H1 (cell line): Measurements from ENCODE around the gene TXNDC16. TPM values are rescaled to one million over a fixed set of nuclear protein-coding genes. Genes with fewer than 3 reads are reported as not detected.
"Not testable (repeated sequence)": the region's sequence is repeated elsewhere in the genome, so short reads cannot be mapped to it uniquely, and the experiment has no call there.

Experiments
- CTCF ChIA-PET: fragments of 300-600 bp; sonication (Branson Sonifier 250); formaldehyde crosslinking; loops from one replicate; lab custom pipeline; 2021; ENCODE audit not compliant: partially characterized antibody; lab: Charles Lee
- POLR2A ChIA-PET: fragments of 300-600 bp; sonication (Branson Sonifier 250); formaldehyde crosslinking; loops from one replicate; lab custom pipeline; 2021; ENCODE audit warnings: inconsistent platforms; ENCODE audit not compliant: partially characterized antibody; lab: Charles Lee
- DNase-seq, 2 experiments: peaks; one replicate each; pipeline versions ENCODE4 v3.0.0 to v3.0.0-alpha.2; 2010 to 2022; ENCODE audit warnings: low spot score in 2 of 2, low read depth in 1 of 2, mixed read lengths in 1 of 2
- FAIRE-seq: peaks from 2 replicates; lab custom pipeline; 2011; peaks lifted over from hg19 to GRCh38; lab: Jason Lieb, UNC
- H2AFZ ChIP-seq: 2 replicates; pipeline ENCODE4 v1.8.1; 2012; ENCODE audit warnings: low read length, inconsistent platforms
- H2AK5ac ChIP-seq: 2 replicates; pipeline ENCODE4 v1.6.1; 2013; ENCODE audit warnings: low read depth, low read length
- H2BK120ac ChIP-seq: replicated peaks from 2 replicates; pipeline ENCODE3; 2013; ENCODE audit warnings: low read depth, low read length, inconsistent platforms
- H2BK12ac ChIP-seq: 2 replicates; pipeline ENCODE4 v1.6.1; 2013; ENCODE audit warnings: low read depth, low read length
- H2BK15ac ChIP-seq: 2 replicates; pipeline ENCODE4 v1.6.1; 2013; ENCODE audit warnings: low read length
- H2BK20ac ChIP-seq: 2 replicates; pipeline ENCODE4 v1.6.1; 2013; ENCODE audit warnings: low read length
- H2BK5ac ChIP-seq: 2 replicates; pipeline ENCODE4 v1.6.1; 2013; ENCODE audit warnings: low read depth, low read length
- H3K14ac ChIP-seq: 2 replicates; pipeline ENCODE4 v1.6.1; 2013; ENCODE audit warnings: inconsistent platforms; ENCODE audit not compliant: insufficient read length
- H3K18ac ChIP-seq: 2 replicates; pipeline ENCODE4 v1.6.1; 2013; ENCODE audit warnings: low read length; ENCODE audit errors: extremely low read depth
- H3K23ac ChIP-seq: 2 replicates; pipeline ENCODE4 v1.6.1; 2013; ENCODE audit warnings: inconsistent platforms; ENCODE audit not compliant: insufficient read length
- H3K23me2 ChIP-seq: 2 replicates; pipeline ENCODE4 v1.6.1; 2013; ENCODE audit warnings: low read depth, low read length
- H3K27ac ChIP-seq: 2 replicates; pipeline ENCODE4 v1.6.1; 2011; ENCODE audit warnings: low read depth, low read length, inconsistent platforms
- H3K27me3 ChIP-seq, 4 experiments: replicated peaks in 1 of 4; 1 replicate in 1 of 4; 2 replicates in 3 of 4; pipeline versions ENCODE4 v1.6.1 to v1.8.1; 2011 to 2013; ENCODE audit warnings: low read length in 3 of 4, mild to moderate bottlenecking in 3 of 4, inconsistent platforms in 2 of 4, mixed read lengths in 2 of 4, moderate library complexity in 1 of 4; ENCODE audit not compliant: control insufficient read depth in 3 of 4, insufficient read depth in 3 of 4; ENCODE audit errors: extremely low read depth in 1 of 4
- H3K36me3 ChIP-seq, 4 experiments: 2 replicates each; pipeline versions ENCODE4 v1.6.1 to v1.8.1; 2011 to 2013; ENCODE audit warnings: mild to moderate bottlenecking in 4 of 4, low read length in 3 of 4, moderate library complexity in 2 of 4, control low read depth in 1 of 4, inconsistent platforms in 1 of 4; ENCODE audit not compliant: insufficient read depth in 4 of 4, control insufficient read depth in 2 of 4
- H3K4ac ChIP-seq: replicated peaks from 2 replicates; pipeline ENCODE3; 2013; ENCODE audit warnings: low read length, low read depth, mixed read lengths, inconsistent platforms; ENCODE audit not compliant: insufficient read length
- H3K4me1 ChIP-seq, 4 experiments: replicated peaks in 1 of 4; 1 replicate in 1 of 4; 2 replicates in 3 of 4; pipeline versions ENCODE4 v1.6.1 to v1.8.1; 2011 to 2013; ENCODE audit warnings: low read length in 3 of 4, inconsistent platforms in 2 of 4, mixed read lengths in 1 of 4; ENCODE audit not compliant: insufficient read depth in 4 of 4, control insufficient read depth in 3 of 4
- H3K4me2 ChIP-seq, 2 experiments: 2 replicates each; pipeline versions ENCODE4 v1.6.1 to v1.8.1; 2011 to 2013; ENCODE audit warnings: low read depth in 2 of 2, low read length in 2 of 2, control low read depth in 1 of 2, inconsistent platforms in 1 of 2, mild to moderate bottlenecking in 1 of 2; ENCODE audit not compliant: insufficient read depth in 1 of 2
- H3K4me3 ChIP-seq, 4 experiments: fragments of 200-600, 300-600 bp in 1 of 4; sonication (generic), shearing (Covaris generic), sonication (Bioruptor Twin) in 1 of 4; 2 replicates each; pipeline versions ENCODE4 v1.5.1 to v1.8.1; 2011 to 2016; ENCODE audit warnings: low read length in 4 of 4, low read depth in 3 of 4, control low read depth in 2 of 4, inconsistent platforms in 2 of 4, mild to moderate bottlenecking in 2 of 4, mixed read lengths in 1 of 4, moderate library complexity in 1 of 4; ENCODE audit not compliant: insufficient read depth in 2 of 4; ENCODE audit errors: extremely low read depth in 1 of 4
- H3K56ac ChIP-seq: replicated peaks from 2 replicates; pipeline ENCODE3; 2013; ENCODE audit warnings: low read depth, mild to moderate bottlenecking, mixed read lengths, low read length, inconsistent platforms; ENCODE audit not compliant: insufficient read length
- H3K79me1 ChIP-seq: 2 replicates; pipeline ENCODE4 v1.6.1; 2013; ENCODE audit warnings: low read depth, low read length, control low read depth
- H3K79me2 ChIP-seq, 2 experiments: 2 replicates each; pipeline versions ENCODE4 v1.6.1 to v1.8.1; 2012 to 2013; ENCODE audit warnings: low read length in 2 of 2, mild to moderate bottlenecking in 2 of 2, inconsistent platforms in 1 of 2; ENCODE audit not compliant: insufficient read depth in 2 of 2, control insufficient read depth in 1 of 2
- H3K9ac ChIP-seq, 4 experiments: replicated peaks in 1 of 4; 1 replicate in 1 of 4; 2 replicates in 3 of 4; pipeline versions ENCODE4 v1.6.1 to v1.8.1; 2011 to 2013; ENCODE audit warnings: low read depth in 3 of 4, low read length in 3 of 4, control low read depth in 2 of 4, mild to moderate bottlenecking in 2 of 4, moderate library complexity in 2 of 4, inconsistent platforms in 1 of 4; ENCODE audit errors: extremely low read depth in 1 of 4
- H3K9me3 ChIP-seq, 2 experiments: 2 replicates each; pipeline versions ENCODE4 v1.6.1 to v1.8.1; 2012 to 2013; ENCODE audit warnings: mild to moderate bottlenecking in 2 of 2, moderate library complexity in 2 of 2, control low read depth in 1 of 2, inconsistent platforms in 1 of 2, low read depth in 1 of 2, low read length in 1 of 2, mixed read lengths in 1 of 2; ENCODE audit not compliant: insufficient read depth in 2 of 2
- H4K20me1 ChIP-seq, 2 experiments: replicated peaks in 1 of 2; 2 replicates each; pipeline versions ENCODE3 to v1.8.1; 2011 to 2013; ENCODE audit warnings: inconsistent platforms in 2 of 2, low read length in 2 of 2, mild to moderate bottlenecking in 1 of 2; ENCODE audit not compliant: insufficient read depth in 2 of 2, control insufficient read depth in 1 of 2
- H4K5ac ChIP-seq: 2 replicates; pipeline ENCODE4 v1.6.1; 2013; ENCODE audit warnings: low read length, low read depth, mixed read lengths, inconsistent platforms; ENCODE audit not compliant: insufficient read length
- H4K8ac ChIP-seq: 2 replicates; pipeline ENCODE4 v1.8.0; 2013; ENCODE audit warnings: mild to moderate bottlenecking, moderate library complexity, low read length, inconsistent platforms; ENCODE audit not compliant: insufficient read depth; ENCODE audit errors: extremely low read depth
- H4K91ac ChIP-seq: replicated peaks from 2 replicates; pipeline ENCODE3; 2013; ENCODE audit warnings: low read length, mixed read lengths, inconsistent platforms; ENCODE audit not compliant: insufficient read length
- CHD1 ChIP-seq: IDR thresholded peaks from 2 replicates; pipeline ENCODE4 v1.6.1; 2012; ENCODE audit warnings: low read depth, low read length, improper control_type of control experiment
- HDAC2 ChIP-seq, 2 experiments: fragments of 300-600 bp in 1 of 2; sonication (generic) in 1 of 2; IDR thresholded peaks; 2 replicates each; pipeline ENCODE4 v1.6.1; 2011 to 2012; ENCODE audit warnings: low read depth in 2 of 2, low read length in 2 of 2, mild to moderate bottlenecking in 2 of 2, moderate library complexity in 2 of 2, borderline replicate concordance in 1 of 2, inconsistent platforms in 1 of 2
- POU5F1 ChIP-seq: IDR thresholded peaks from 2 replicates; pipeline ENCODE4 v1.6.1; 2011; ENCODE audit warnings: low read depth, mild to moderate bottlenecking, low read length, moderate library complexity
- RFX5 ChIP-seq: IDR thresholded peaks from 2 replicates; pipeline ENCODE4 v1.6.1; 2011; ENCODE audit warnings: low read depth, low read length, improper control_type of control experiment, borderline replicate concordance
- TCF12 ChIP-seq: IDR thresholded peaks from 2 replicates; pipeline ENCODE4 v1.6.1; 2011; ENCODE audit warnings: low read depth, mild to moderate bottlenecking, low read length
- WGBS, 2 experiments: shearing (Covaris generic) in 1 of 2; methylation state at CpG; one replicate each; pipeline versions ENCODE4 v1.1.6 to v1.1.7; 2013 to 2015; ENCODE audit warnings: low lambda C conversion rate in 2 of 2, mixed read lengths in 2 of 2, inconsistent platforms in 1 of 2, low coverage in 1 of 2, missing lambda C conversion rate in 1 of 2; ENCODE audit not compliant: insufficient replicate concordance in 2 of 2, insufficient coverage in 1 of 2, insufficient read length in 1 of 2; ENCODE audit errors: extremely low coverage in 1 of 2, missing lambda C conversion rate in 1 of 2; 5-methylcytosine and 5-hydroxymethylcytosine counted together
- polyA plus RNA-seq, 7 experiments: library from polyadenylated mRNA; depleted of rRNA in 3 of 7; stranded (reverse) in 5 of 7; unstranded in 2 of 7; fragments of >200 nt in 5 of 7; fragments of 200-250 nt in 2 of 7; gene quantifications; 1 replicate in 5 of 7; 2 replicates in 1 of 7; 4 replicates in 1 of 7; pipeline versions ENCODE4 v1.2.1 to v1.2.3, GENCODE V29; 2011 to 2013; ENCODE audit warnings: missing spikeins in 2 of 7, mixed read lengths in 2 of 7
- total RNA-seq: library from RNA; stranded (reverse); fragmentation: NEBNext Ultra II Directional; extraction: Animal tissue kit (Norgen Biotek cat#: 25700); gene quantifications from 2 replicates; pipeline ENCODE4 v1.2.1, GENCODE V29; 2021

The TXNDC16 gene
- total and polyA plus RNA-seq, 2 of the 8 experiments (the other 6 are each of a cell fraction or from before 2014, with no cell fraction given), result 6.7 to 14.3 TPM

DNA sequence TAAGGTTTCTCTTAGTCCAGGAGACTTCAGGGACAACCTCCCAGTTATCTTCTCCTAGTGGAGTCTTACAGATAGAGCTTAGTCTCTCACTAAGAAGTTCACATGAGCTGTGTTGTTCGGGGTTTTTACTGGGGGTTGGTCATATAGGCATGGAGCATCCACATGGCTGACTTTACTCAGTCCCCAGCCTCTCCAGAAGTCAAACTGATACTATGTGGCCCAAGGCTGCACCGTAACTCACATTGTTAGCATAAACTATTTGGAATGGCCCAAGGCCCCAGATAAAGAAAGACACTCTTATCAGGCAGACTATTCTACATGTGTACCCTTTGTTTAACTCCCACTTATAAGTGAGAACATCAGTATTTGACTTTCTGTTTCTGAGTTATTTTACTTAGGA lies 23.6 kb upstream of the TXNDC16 start (continued):
- TF ChIP-seq HDAC2 (IDR thresholded peaks at IDR 0.05; ENCODE audit: borderline replicate concordance in 1 of 2, low read depth in 2 of 2, low read length in 2 of 2) (no peak), RFX5 (no peak), CHD1 (no peak), POU5F1 (no peak), TCF12 (no peak)

DNA sequence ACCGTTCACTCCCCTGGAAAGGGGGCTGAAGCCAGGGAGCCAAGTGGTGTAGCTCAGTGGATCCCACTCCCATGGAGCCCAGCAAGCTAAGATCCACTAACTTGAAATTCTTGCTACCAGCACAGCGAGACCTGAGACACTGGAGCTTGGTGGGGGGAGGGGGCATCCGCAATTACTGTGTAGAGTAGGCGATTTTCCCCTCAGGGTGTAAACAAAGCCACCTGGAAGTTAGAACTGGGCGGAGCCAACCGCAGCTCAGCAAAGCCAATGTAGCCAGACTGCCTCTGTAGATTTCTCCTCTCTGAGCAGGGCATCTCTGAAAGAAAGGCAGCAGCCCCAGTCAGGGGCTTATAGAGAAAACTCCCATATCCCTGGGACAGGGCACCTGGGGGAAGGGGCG lies 16.1 kb upstream of the TXNDC16 start:
- not testable (repeated sequence) for H4K91ac ChIP-seq, H3K23ac ChIP-seq, H3K27ac ChIP-seq, FAIRE-seq, H3K27me3 ChIP-seq, H2AK5ac ChIP-seq, DNase-seq, H4K8ac ChIP-seq, H3K23me2 ChIP-seq, H4K20me1 ChIP-seq, H2BK120ac ChIP-seq, H2AFZ ChIP-seq, H3K79me2 ChIP-seq, H3K4me1 ChIP-seq, H3K4me3 ChIP-seq, H3K4ac ChIP-seq, H2BK20ac ChIP-seq, H3K36me3 ChIP-seq, H3K18ac ChIP-seq, H3K56ac ChIP-seq, H2BK5ac ChIP-seq, H3K9ac ChIP-seq, H4K5ac ChIP-seq, H3K79me1 ChIP-seq, H2BK15ac ChIP-seq, H3K4me2 ChIP-seq, H3K14ac ChIP-seq
- ChIA-PET CTCF (interaction anchor here (0.8 kb wide), 1 partner anchor 103 kb away, joined by 4 read pairs; no protein-coding TSS in a partner anchor), POLR2A (interaction anchor here (0.9 to 2.1 kb wide), 2 partner anchors 15 to 16 kb away, joined by 3 to 6 read pairs; partner anchors contain the start of genes GPR137C and TXNDC16)
- Histone ChIP-seq H3K9me3 (peaks cover 14 to 19% of the 10 kb centered on the region in 2 experiments; a peak in 2 of 4 replicates), H2BK12ac (0 out of 2 replicates have a peak overlapping the region, but pooled peaks have one; percentile 9)
- 87% methylated on average over 6 of the region's 7 CpGs; no CpG with 5 or more reads in 1 of the 2 experiments for WGBS, 2 experiments
